ENCODE results near the gene OR10AG1.

DNA sequence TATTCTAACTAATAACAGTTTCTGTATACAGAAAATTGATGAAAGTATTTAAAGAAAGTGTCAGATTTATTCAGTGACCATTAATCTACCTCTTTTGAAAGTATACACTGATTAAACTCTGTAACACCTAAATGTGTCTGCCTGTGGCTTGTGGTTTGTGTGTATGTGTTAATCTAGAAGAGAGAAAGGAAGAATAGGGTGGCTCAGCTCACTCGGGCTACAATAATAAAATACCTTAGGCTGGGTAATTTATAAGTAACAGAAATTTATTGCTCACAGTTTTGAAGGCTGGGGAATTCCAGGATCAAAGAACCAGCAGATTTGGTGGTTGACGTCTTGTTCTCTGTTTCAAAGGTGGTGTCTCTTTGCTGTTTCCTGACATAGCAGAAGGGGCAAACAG, 44.1 kb upstream of the OR10AG1 start:
- TF ChIP-seq CTCF (IDR thresholded peaks at IDR 0.05; ENCODE audit: low read depth, low read length, poor library complexity, severe bottlenecking) (no peak), EZH2phosphoT487 (IDR thresholded peaks at IDR 0.05; ENCODE audit: borderline replicate concordance, low read length) (no peak)
